ENCODE results near the gene LSAMP. TPM values are rescaled to one million over a fixed set of nuclear protein-coding genes. Genes with fewer than 3 reads are reported as not detected.

LSAMP gene
- total and polyA plus RNA-seq, 5 donors from 2014 or later: not detected

- ATAC-seq (ENCODE audit: low read depth in 2 of 2) (no peak), DNase-seq (no peak)
- no peaks in the 10 kb centered on the region for H3K4me1 ChIP-seq (ENCODE audit: control insufficient read depth, insufficient read depth, low read length, poor library complexity, severe bottlenecking)
- no peak overlapping the region for H3K27ac ChIP-seq (ENCODE audit: insufficient read depth, low read length, poor library complexity, severe bottlenecking)
- H3K27me3 Mint-ChIP-seq: no peaks in the 10 kb centered on the region
- H3K9me3 Mint-ChIP-seq: peaks cover 0 to 4% (median 1%) of the 10 kb centered on the region in 7 donors
- no peak overlapping the region for H3K4me3 ChIP-seq (ENCODE audit: low read depth, low read length)
- H3K9me3 ChIP-seq (ENCODE audit: control insufficient read depth in 2 of 2, low read length in 2 of 2): no peaks in the 10 kb centered on the region
- H3K36me3 Mint-ChIP-seq: no peaks in the 10 kb centered on the region
- H3K36me3 ChIP-seq (ENCODE audit: control insufficient read depth, insufficient read depth, low read length): no peaks in the 10 kb centered on the region
- H3K4me3 Mint-ChIP-seq: no peak overlapping the region
- H3K27ac Mint-ChIP-seq: no peak overlapping the region
- H3K4me1 Mint-ChIP-seq: no peaks in the 10 kb centered on the region
- no peaks in the 10 kb centered on the region for H3K27me3 ChIP-seq (ENCODE audit: control insufficient read depth, insufficient read depth, low read length)
These were observed 163.8 kb downstream of the LSAMP start for GRCh38 chr3:116281313-116282143.

- no peaks in the 10 kb centered on the region for H3K27me3 ChIP-seq (ENCODE audit: control insufficient read depth, insufficient read depth, low read length)
- Mint-ChIP-seq H3K4me3 (no peak overlapping the region), H3K27ac (no peak overlapping the region), H3K4me1 (no peaks in the 10 kb centered on the region), H3K27me3 (no peaks in the 10 kb centered on the region), H3K36me3 (no peaks in the 10 kb centered on the region), H3K9me3 (peaks cover 0 to 4% (median 2%) of the 10 kb centered on the region in 7 donors)
- no peak for ATAC-seq (ENCODE audit: low read depth in 2 of 2)
- no peaks in the 10 kb centered on the region for H3K4me1 ChIP-seq (ENCODE audit: control insufficient read depth, insufficient read depth, low read length, poor library complexity, severe bottlenecking)
- H3K4me3 ChIP-seq (ENCODE audit: low read depth, low read length): no peak overlapping the region
- no peak overlapping the region for H3K27ac ChIP-seq (ENCODE audit: insufficient read depth, low read length, poor library complexity, severe bottlenecking)
- no peaks in the 10 kb centered on the region for H3K36me3 ChIP-seq (ENCODE audit: control insufficient read depth, insufficient read depth, low read length)
- no peaks in the 10 kb centered on the region for H3K9me3 ChIP-seq (ENCODE audit: control insufficient read depth in 2 of 2, low read length in 2 of 2)
- DNase-seq: no peak
These were observed 165.1 kb downstream of the LSAMP start for GRCh38 chr3:116280130-116280740.

- no peak overlapping the region for H3K27ac ChIP-seq (ENCODE audit: insufficient read depth, low read length, poor library complexity, severe bottlenecking)
- no peaks in the 10 kb centered on the region for H3K27me3 Mint-ChIP-seq
- no peak overlapping the region for H3K4me3 Mint-ChIP-seq
- H3K4me1 ChIP-seq (ENCODE audit: control insufficient read depth, insufficient read depth, low read length, poor library complexity, severe bottlenecking): no peaks in the 10 kb centered on the region
- no peaks in the 10 kb centered on the region for H3K4me1 Mint-ChIP-seq
- no peak for DNase-seq
- H3K27ac Mint-ChIP-seq: no peak overlapping the region
- H3K36me3 Mint-ChIP-seq: no peaks in the 10 kb centered on the region
- no peaks in the 10 kb centered on the region for H3K27me3 ChIP-seq (ENCODE audit: control insufficient read depth, insufficient read depth, low read length)
- no peak overlapping the region for H3K4me3 ChIP-seq (ENCODE audit: low read depth, low read length)
- no peaks in the 10 kb centered on the region for H3K36me3 ChIP-seq (ENCODE audit: control insufficient read depth, insufficient read depth, low read length)
- no peaks in the 10 kb centered on the region for H3K9me3 ChIP-seq (ENCODE audit: control insufficient read depth in 2 of 2, low read length in 2 of 2)
- ATAC-seq (ENCODE audit: low read depth in 2 of 2): no peak
- peaks cover 0 to 9% (median 2%) of the 10 kb centered on the region in 7 donors for H3K9me3 Mint-ChIP-seq
These were observed 168.6 kb downstream of the LSAMP start for GRCh38 chr3:116276675-116277074.

- H3K27me3 Mint-ChIP-seq: no peaks in the 10 kb centered on the region
- no peak overlapping the region for H3K27ac ChIP-seq (ENCODE audit: insufficient read depth, low read length, poor library complexity, severe bottlenecking)
- DNase-seq (no peak), ATAC-seq (ENCODE audit: low read depth in 2 of 2) (no peak)
- no peaks in the 10 kb centered on the region for H3K4me1 Mint-ChIP-seq
- no peak overlapping the region for H3K4me3 Mint-ChIP-seq
- H3K36me3 Mint-ChIP-seq: no peaks in the 10 kb centered on the region
- H3K4me3 ChIP-seq (ENCODE audit: low read depth, low read length): no peak overlapping the region
- peaks cover 0 to 6% (median 2%) of the 10 kb centered on the region in 7 donors for H3K9me3 Mint-ChIP-seq
- H3K36me3 ChIP-seq (ENCODE audit: control insufficient read depth, insufficient read depth, low read length): no peaks in the 10 kb centered on the region
- no peaks in the 10 kb centered on the region for H3K4me1 ChIP-seq (ENCODE audit: control insufficient read depth, insufficient read depth, low read length, poor library complexity, severe bottlenecking)
- no peaks in the 10 kb centered on the region for H3K9me3 ChIP-seq (ENCODE audit: control insufficient read depth in 2 of 2, low read length in 2 of 2)
- H3K27ac Mint-ChIP-seq: no peak overlapping the region
- H3K27me3 ChIP-seq (ENCODE audit: control insufficient read depth, insufficient read depth, low read length): no peaks in the 10 kb centered on the region
These were observed 175.2 kb downstream of the LSAMP start for GRCh38 chr3:116270056-116270455.

DNA sequence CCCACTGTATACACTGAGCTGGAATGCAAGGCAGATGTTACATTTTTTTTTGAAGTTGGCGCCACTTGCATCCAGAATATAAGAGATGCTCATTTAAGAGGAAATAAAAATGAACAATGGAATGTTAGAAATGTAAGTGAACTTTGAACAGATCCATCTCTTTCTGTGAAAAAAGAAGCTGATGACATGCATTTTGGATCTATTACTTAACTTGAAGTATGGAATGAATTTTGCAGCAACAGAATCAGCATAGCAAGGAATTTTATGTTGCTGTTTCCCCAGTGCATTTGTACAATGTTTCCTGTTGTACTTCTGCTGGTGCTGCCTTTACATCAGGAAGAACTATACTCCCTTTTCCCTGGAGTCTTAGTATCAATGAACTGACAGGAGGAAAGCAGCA is 178.2 kb downstream of the LSAMP start:
- Histone ChIP-seq H3K27ac (ENCODE audit: insufficient read depth, low read length, poor library complexity, severe bottlenecking) (no peak overlapping the region), H3K4me3 (ENCODE audit: low read depth, low read length) (no peak overlapping the region), H3K27me3 (ENCODE audit: control insufficient read depth, insufficient read depth, low read length) (no peaks in the 10 kb centered on the region), H3K4me1 (ENCODE audit: control insufficient read depth, insufficient read depth, low read length, poor library complexity, severe bottlenecking) (no peaks in the 10 kb centered on the region), H3K36me3 (ENCODE audit: control insufficient read depth, insufficient read depth, low read length) (no peaks in the 10 kb centered on the region), H3K9me3 (ENCODE audit: control insufficient read depth in 2 of 2, low read length in 2 of 2) (no peaks in the 10 kb centered on the region)
- no peak overlapping the region for H3K4me3 Mint-ChIP-seq
- H3K9me3 Mint-ChIP-seq: peaks cover 0 to 6% (median 0%) of the 10 kb centered on the region in 7 donors
- no peaks in the 10 kb centered on the region for H3K4me1 Mint-ChIP-seq
- ATAC-seq (ENCODE audit: low read depth in 2 of 2) (no peak), DNase-seq (no peak)
- no peaks in the 10 kb centered on the region for H3K27me3 Mint-ChIP-seq
- no peak overlapping the region for H3K27ac Mint-ChIP-seq
- H3K36me3 Mint-ChIP-seq: no peaks in the 10 kb centered on the region

DNA sequence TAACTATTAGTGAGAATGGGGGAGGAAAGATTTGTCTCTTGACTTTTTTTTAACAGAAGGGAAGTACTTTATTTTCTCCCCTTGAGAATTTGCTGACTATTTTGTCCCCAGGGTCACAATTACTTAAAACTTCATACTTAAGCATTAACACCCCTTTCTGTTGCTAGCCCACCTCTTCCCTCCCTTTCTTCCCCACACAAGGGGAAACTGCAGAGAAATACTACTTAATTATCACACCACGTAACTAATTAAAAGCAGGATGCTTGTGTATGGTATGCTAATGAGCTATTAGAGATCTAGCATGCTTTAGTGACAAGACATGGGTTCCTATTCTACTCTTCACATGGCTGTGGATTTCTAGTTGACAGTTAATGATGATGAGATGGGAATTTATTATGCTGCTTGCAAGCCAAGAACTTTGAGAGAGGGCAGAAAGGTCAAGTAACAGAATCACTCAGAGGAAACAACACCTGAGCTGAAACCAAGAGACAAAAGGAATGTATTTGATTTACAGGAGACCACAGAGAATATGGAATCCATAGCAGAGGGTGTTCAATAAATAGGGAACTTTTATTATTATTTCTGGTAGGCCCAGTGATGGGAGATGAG is 179.2 kb downstream of the LSAMP start:
- ATAC-seq (ENCODE audit: low read depth in 2 of 2) (no peak), DNase-seq (no peak)
- Histone ChIP-seq H3K27ac (ENCODE audit: insufficient read depth, low read length, poor library complexity, severe bottlenecking) (no peak overlapping the region), H3K9me3 (ENCODE audit: control insufficient read depth in 2 of 2, low read length in 2 of 2) (no peaks in the 10 kb centered on the region), H3K36me3 (ENCODE audit: control insufficient read depth, insufficient read depth, low read length) (no peaks in the 10 kb centered on the region), H3K4me3 (ENCODE audit: low read depth, low read length) (no peak overlapping the region), H3K4me1 (ENCODE audit: control insufficient read depth, insufficient read depth, low read length, poor library complexity, severe bottlenecking) (no peaks in the 10 kb centered on the region), H3K27me3 (ENCODE audit: control insufficient read depth, insufficient read depth, low read length) (no peaks in the 10 kb centered on the region)
- Mint-ChIP-seq H3K4me3 (no peak overlapping the region), H3K27ac (no peak overlapping the region), H3K9me3 (peaks cover 0 to 6% (median under 1%) of the 10 kb centered on the region in 7 donors), H3K36me3 (no peaks in the 10 kb centered on the region), H3K27me3 (no peaks in the 10 kb centered on the region), H3K4me1 (no peaks in the 10 kb centered on the region)

DNA sequence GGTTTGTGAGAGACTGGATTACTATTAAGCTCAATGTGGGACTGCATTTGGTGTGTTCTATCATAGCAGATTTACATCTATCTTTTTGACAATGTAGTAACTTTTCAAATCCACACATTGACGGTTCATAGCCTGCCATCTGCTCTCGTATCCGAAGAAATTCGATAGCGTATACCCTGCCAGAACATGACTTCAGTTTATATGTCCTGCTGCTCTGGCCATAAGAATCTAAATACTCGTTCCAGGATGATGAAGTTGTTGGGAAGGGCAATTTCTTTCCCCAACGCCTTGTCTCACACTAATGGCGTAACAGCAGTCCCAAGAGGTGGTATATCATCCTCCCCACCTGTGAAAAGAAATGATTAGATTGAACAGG is 180.0 kb downstream of the LSAMP start:
- H3K27ac Mint-ChIP-seq: no peak overlapping the region

More for the DNA sequence above, 180.0 kb downstream of the LSAMP start:
- Histone ChIP-seq H3K9me3 (ENCODE audit: control insufficient read depth in 2 of 2, low read length in 2 of 2) (no peaks in the 10 kb centered on the region), H3K27ac (ENCODE audit: insufficient read depth, low read length, poor library complexity, severe bottlenecking) (no peak overlapping the region), H3K4me1 (ENCODE audit: control insufficient read depth, insufficient read depth, low read length, poor library complexity, severe bottlenecking) (no peaks in the 10 kb centered on the region), H3K36me3 (ENCODE audit: control insufficient read depth, insufficient read depth, low read length) (no peaks in the 10 kb centered on the region), H3K27me3 (ENCODE audit: control insufficient read depth, insufficient read depth, low read length) (no peaks in the 10 kb centered on the region), H3K4me3 (ENCODE audit: low read depth, low read length) (no peak overlapping the region)
- H3K4me3 Mint-ChIP-seq: no peak overlapping the region
- peaks cover 0 to 6% (median 2%) of the 10 kb centered on the region in 7 donors for H3K9me3 Mint-ChIP-seq
- ATAC-seq (ENCODE audit: low read depth in 2 of 2): no peak
- H3K27me3 Mint-ChIP-seq: no peaks in the 10 kb centered on the region
- no peaks in the 10 kb centered on the region for H3K36me3 Mint-ChIP-seq
- no peaks in the 10 kb centered on the region for H3K4me1 Mint-ChIP-seq
- DNase-seq: no peak
